ENCODE results near the gene ESRRB.

ESRRB gene

DNA sequence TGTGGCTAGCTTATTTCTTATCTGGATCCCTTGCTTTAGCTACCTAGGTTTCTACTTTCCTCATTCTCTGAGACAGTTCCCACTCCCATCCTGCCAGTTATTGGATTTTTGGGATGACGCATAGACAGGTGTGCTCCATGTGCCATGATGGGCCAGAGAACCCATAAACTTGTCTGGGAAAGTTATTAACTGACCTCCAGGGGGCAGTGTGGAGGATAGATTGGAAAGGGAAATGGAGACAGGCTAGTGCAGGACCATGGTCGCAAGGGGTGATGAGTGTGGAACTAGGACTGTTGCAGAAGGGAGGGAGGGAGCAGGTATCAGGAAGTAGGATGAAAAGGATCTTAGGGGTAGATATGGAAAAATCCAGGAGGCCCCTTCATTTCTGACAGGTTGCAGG is 80.3 kb downstream of the ESRRB start:
- DNase-seq = no peak

DNA sequence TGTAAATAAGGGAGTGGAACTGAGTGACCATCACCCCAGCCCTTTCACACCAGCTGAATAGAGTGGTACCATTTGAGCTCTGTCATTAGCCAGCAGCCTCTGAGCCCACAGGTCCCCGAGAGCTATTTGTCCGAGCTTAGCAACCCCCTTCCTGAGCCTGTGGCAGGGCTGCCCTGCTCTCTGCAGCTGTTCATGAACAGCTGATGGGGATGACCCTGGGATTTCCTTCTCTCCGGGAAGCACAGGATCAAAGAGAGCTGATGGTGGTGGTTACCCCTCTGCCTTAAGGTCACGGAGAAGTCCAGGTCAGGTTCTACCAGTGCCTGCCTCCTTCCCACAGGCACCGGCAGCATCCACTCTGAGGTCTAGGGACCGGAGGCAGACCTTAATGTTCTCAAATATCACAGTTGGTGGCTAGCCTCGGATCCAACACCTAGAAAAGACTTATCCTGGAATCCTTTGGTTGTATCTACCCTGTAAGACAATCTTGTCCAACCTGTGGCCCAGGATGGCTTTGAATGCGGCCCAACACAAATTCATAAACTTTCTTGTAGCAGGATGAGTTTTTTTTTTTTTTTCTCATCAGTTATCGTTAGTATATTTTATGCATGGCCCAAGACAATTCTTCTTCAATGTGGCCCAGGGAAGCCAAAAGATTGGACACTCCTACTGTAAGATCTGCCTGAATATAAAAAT is 81.1 kb downstream of the ESRRB start:
- no peak for DNase-seq

- no peak for DNase-seq
Observed at GRCh38 chr14:76457841-76458240, 81.9 kb downstream of the ESRRB start.

- DNase-seq = no peak
Observed at GRCh38 chr14:76461886-76462285, 85.9 kb downstream of the ESRRB start.

GRCh38 chr14:76462330-76462729 is 86.4 kb downstream of the ESRRB start:
- no peak for DNase-seq

GRCh38 chr14:76463105-76463504 is 87.2 kb downstream of the ESRRB start:
- no peak for DNase-seq

DNA sequence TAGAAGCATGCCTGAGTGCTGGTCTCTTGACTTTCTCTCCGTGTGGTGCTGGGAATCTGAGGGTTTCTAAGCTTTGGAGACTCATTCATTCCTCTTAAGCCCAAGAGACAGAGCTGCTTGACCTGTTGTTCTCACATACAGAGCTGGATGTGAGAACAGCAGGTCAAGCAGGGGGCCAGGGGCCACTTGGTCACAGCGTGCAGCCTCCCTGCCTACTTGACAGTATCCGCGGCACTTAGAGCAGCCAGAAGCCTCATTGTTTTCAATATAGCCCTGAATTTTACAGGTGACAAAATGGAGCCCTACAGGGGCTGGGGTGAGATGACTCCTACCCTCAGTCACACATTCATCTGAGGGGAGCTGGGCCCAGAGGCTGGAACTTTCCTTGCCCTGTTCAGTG is 88.9 kb downstream of the ESRRB start:
- DNase-seq = no peak

GRCh38 chr14:76465664-76466063 is 89.7 kb downstream of the ESRRB start:
- no peak for DNase-seq

GRCh38 chr14:76467711-76468155 is 91.8 kb downstream of the ESRRB start:
- DNase-seq = no peak

DNA sequence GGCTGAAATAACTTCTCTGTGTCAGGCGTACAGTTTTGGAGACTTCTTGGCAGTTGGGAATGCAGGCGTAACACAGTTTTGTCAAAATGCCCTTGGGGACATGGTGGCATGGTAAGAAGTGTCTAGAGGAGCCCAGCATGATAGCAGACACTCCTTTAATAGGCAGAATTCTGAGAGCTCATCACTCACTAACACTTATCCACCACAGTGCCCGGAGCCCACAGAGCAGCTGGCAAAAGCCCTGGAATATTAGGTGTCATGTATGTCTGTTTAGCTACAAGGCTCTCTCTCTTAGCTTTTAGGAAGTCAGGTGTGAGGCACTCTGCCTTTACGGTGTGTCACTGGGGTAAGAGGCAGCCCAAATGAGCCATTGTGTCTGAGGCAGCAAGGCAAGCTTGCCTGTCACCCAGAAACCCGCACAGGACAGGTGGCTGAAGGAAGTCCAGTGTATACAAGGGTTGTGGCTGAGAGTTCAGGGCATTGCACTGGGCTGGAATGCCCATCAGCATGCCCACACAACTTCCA is 96.3 kb downstream of the ESRRB start:
- no peak for DNase-seq

DNA sequence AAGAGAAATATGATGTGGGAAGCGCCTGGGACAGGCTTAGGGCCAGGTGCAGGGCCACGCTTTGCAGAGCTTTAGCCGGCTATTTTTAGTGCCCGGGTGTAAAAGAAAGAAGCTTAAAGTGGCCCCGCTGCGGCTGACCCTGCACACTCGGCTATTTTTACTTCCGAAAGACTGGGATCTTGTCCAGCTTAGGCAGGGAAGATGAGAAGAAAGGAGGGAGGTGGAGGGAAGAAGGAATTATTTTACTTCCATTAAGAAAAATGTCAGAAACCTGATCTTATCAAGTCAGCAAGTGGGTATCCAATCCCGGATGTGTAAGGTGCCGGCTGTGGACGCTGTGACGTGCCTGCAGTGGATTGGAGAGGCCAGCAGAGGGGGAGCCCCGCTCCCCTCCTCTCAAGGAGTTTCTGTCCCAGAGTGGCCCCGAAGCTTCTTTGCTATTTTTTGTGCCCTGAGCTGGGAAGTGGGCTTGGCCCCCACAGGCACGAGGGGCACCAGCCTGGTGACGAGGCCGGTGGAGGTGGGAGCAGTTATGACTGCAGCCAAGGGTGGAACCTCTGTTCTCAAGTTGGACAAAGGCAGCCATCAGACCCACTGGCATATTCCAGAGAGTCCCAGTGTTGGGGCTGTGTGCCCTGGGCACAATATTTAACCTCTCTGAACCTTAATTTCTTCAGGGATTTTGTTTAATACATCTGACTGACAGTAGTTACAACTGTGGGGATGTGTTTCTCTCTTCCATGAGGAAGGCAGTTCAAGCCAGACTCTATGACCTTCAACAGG is 97.7 kb downstream of the ESRRB start:
- no peak for DNase-seq

- DNase-seq = no peak
Observed at GRCh38 chr14:76480426-76480825, 104.5 kb downstream of the ESRRB start.

DNA sequence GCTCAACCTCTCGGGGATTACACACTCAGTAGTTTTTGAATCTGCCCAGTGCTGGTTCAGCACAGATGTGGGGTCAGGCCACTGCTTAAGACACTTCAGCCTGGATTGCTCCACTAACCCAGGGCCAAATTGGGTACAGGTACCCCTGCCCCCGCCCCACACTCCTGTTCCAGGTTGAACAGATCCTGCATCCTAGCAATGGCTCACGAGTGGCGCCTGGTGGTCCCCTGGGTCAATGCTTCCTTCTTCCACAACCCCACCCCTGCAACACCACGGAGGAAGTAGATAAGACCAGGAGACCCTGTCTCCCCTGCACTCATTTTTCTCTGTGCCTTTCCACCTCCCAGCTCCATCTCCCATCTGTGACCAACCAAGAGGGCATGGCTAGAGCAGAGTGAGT is 108.4 kb downstream of the ESRRB start:
- no peak for DNase-seq

DNA sequence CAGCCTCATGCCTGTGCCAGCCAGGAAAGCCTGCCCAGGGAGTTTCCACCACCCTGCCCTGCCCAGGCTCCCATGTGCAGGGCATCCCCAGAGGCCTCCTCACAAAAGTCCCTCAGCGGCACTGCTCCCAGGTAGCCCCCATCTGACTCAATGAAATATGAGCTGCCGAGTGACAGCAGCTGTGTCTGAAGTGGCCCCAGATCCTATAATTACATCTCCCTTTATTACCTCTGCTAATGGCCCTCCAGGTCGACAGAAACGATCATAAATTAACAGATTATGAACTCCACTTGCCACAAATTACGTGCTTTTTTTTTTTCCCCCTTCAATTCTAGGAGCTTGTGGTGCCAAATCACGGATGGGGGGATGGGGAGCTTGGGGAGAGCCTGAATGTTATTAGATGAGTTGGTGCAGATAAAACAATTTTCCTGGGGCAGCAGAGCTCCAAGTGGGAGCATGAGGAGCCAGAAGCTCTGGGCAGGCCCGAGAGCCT is 110.4 kb downstream of the ESRRB start:
- DNase-seq = no peak

GRCh38 chr14:76488551-76488950 is 112.6 kb downstream of the ESRRB start:
- DNase-seq = no peak

- DNase-seq = no peak
Observed at GRCh38 chr14:76489667-76490066, 113.7 kb downstream of the ESRRB start.

- no peak for DNase-seq
Observed at GRCh38 chr14:76490111-76490510, 114.2 kb downstream of the ESRRB start.

DNA sequence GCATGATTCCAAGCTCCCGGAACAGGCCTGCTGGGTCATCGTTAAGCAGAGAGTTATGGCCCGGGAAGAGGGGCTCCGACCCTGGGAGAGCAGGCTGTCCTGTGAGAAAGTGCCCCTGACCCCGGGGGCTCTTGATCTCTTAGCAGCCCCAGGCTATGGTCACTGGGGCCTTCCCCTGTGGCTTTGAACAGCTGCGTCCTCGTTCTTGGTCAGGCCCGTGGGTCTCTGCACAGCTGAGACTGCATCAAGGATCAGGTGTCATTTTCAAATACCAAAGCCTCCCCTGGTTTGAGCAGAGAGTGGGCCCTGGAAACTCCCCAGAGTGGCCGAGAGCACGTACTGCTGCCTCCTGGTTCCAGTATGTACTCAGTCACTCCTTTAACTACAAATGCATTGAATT is 114.8 kb downstream of the ESRRB start:
- DNase-seq = no peak

DNA sequence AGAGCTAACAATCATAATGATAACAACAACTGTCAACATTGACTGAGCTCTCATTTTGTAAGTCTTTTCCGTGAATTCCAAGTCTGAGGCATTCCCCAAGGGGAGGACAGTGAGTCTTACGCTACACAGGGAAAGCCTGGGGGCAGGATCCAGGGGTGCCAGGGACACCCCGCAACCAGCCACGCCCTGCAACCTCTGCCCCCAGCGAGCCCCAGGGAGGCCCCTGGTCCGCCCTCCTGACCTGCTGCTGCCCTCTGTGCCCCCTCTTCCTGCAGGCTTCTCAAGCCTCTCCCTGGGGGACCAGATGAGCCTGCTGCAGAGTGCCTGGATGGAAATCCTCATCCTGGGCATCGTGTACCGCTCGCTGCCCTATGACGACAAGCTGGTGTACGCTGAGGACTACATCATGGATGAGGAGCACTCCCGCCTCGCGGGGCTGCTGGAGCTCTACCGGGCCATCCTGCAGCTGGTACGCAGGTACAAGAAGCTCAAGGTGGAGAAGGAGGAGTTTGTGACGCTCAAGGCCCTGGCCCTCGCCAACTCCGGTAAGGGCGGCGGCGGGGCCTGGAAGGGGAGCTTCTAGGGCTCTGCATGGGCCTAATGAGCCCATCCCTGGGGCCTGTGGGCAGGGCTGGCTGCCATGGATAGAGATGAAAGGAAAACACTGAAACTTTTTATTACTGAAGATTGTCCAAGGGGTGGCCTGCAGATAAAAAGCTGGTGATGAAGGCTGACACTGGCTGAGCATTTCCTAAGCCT is 115.4 kb downstream of the ESRRB start:
- no peak for DNase-seq

- DNase-seq = no peak
Observed at GRCh38 chr14:76495983-76496382, 120.0 kb downstream of the ESRRB start.

DNA sequence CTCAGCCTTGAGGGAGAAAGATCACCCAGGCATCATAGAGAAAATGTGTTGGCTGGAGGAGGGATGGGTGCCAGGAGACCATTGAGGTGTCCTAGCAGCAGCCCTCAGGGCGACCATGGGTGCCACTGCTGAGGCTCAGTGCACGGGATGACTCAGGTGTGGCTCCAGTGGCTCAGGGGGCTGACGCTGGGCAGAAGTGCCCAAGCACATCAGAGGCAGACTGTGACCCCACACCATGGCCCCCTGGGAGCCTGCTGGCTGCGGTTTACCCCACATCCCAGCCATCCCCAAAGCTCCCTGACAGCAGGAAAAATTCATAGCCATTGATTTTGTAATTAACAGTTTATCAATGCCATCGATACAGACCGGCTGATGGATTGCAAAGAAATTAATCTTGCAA is 120.7 kb downstream of the ESRRB start:
- no peak for DNase-seq

DNA sequence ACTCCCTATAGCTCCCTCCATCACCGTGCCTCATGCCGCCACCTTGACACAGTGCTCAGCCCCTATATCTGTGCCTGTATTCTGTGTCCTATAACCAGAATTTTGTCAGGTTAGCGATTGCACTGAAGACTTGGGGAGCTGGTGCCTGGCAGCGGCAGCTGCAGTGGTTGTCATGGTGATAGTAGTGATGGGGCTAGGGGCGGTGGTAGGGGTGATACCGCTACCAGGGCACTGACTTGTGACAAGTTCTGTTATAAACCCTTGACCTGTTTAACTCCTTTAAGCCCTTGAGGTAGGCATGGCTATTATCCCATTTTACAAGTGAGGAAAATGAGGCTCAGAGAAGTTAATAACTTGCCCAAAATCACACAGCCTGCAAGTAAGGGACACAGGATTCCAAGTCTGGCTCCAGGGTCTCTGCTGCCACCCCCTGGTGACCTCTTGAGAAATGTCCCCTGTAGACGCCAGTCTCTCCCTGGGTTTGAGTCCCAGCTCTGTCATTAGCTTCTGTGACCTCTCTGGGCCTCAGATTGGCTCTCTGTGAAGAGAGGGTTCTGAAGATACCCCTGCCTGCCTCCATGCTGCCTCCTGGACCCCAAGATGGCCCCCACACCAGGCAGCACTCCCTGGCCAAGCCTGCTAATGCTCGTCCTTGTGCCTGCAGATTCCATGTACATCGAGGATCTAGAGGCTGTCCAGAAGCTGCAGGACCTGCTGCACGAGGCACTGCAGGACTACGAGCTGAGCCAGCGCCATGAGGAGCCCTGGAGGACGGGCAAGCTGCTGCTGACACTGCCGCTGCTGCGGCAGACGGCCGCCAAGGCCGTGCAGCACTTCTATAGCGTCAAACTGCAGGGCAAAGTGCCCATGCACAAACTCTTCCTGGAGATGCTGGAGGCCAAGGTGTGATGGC is 121.9 kb downstream of the ESRRB start:
- no peak for DNase-seq

Data from NCI-H226 (cell line).